Measurements from ENCODE around the gene SLFN12.

GRCh38 chr17:35477248-35477647 is 44.9 kb upstream of the SLFN12 start:
- TF ChIP-seq, protein P1, sequence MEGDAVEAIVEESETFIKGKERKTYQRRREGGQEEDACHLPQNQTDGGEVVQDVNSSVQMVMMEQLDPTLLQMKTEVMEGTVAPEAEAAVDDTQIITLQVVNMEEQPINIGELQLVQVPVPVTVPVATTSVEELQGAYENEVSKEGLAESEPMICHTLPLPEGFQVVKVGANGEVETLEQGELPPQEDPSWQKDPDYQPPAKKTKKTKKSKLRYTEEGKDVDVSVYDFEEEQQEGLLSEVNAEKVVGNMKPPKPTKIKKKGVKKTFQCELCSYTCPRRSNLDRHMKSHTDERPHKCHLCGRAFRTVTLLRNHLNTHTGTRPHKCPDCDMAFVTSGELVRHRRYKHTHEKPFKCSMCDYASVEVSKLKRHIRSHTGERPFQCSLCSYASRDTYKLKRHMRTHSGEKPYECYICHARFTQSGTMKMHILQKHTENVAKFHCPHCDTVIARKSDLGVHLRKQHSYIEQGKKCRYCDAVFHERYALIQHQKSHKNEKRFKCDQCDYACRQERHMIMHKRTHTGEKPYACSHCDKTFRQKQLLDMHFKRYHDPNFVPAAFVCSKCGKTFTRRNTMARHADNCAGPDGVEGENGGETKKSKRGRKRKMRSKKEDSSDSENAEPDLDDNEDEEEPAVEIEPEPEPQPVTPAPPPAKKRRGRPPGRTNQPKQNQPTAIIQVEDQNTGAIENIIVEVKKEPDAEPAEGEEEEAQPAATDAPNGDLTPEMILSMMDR (conservative IDR thresholded peaks at IDR 0.05 in 1 of 2, IDR thresholded peaks at IDR 0.05 in 1 of 2; ENCODE audit: extremely low read depth in 1 of 2, insufficient read depth in 1 of 2, low read depth in 1 of 2, low read length in 2 of 2) = no peak
- no peak for TF ChIP-seq EZH2 (IDR thresholded peaks at IDR 0.05; ENCODE audit: borderline replicate concordance, low read length)
